HG03469 (cell line): ENCODE data around the gene RAB11B.
"Not testable (repeated sequence)": the region's sequence is repeated elsewhere in the genome, so short reads cannot be mapped to it uniquely, and the experiment has no call there.

Experiments used
- ATAC-seq: cut with Tn5 transposase; IDR thresholded peaks from one replicate; pipeline ENCODE4 v1.9.1; 2021; ENCODE audit warnings: mild to moderate bottlenecking, moderate library complexity, moderate number of reproducible peaks; ENCODE audit not compliant: unreplicated experiment

Gene RAB11B

GRCh38 chr19:8393192-8393870 is 3.2 kb downstream of the RAB11B start:
- no peak for ATAC-seq

GRCh38 chr19:8393871-8394250 is 3.7 kb downstream of the RAB11B start:
- ATAC-seq: no peak

DNA sequence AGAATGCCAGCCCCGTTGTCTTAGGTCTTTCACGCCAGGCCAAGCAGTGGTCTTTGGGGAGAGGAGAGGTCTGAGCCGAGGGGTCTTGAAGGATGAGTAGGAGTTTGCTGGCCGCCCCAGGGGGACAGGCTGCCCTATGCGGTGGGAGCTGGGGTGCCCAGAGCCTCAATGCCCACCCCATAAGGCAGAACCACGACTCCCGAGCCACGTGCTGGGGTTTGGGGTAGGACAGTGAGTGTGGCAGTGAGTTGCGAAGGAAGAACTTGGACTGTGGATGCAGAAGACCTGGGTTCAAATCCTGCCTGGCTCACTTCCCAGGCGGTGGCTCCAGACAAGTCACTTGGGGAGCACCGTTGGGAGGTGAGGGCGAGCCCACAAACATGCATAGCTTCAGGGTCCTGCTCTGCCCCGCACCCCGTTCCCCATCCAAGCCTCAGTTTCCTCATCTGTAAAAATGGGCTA is 5.5 kb downstream of the RAB11B start:
- ATAC-seq: no peak

DNA sequence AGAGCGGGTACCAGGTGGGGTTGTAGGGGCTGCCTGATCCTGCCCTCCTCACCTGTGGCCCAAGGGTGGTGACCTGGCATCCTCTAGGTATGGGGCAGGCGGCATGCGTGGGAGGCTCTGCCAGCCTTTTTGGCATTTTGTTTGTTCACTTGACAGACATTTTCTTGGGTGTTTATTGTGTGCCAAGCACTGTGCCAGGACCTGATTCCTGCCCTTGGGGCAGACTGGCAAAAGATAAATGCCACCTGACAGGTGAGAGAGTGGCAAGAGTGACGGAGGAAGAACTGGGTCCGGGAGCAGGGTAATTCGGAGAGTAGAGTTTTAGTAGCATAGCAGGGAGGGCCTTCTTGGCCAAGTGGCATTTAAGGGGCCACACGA is 6.0 kb downstream of the RAB11B start:
- no peak for ATAC-seq

DNA sequence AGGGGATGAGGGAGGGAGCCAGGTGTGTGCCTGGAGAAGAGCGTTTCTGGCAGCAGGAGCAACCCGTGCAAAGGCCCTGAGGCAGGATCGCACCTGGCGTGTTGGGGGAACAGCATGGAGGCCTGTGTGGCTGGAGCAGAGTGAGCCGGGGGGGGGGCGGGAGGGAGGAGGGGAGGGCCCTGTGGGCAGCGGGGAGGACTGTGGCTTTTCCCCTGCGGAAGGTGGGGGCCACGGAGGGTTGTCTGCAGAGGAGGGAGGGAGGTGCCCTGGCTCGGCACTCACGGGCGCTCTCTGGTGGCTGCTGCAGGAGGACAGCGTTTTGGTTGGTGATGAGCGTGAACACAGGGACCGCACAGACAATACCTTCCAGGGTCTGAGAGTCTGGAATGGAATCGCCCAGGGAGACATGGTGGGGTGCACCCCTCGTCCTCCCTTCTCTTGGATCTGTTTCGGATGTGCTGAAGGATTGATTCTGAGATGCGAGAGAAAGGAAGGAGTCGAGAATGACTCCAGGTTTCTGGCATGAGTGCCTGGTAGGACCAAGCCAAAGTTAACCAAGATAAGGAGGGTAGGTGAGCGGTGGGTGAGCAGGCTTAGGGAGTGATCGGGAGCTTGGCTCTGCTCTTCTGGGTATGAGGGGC is 6.5 kb downstream of the RAB11B start:
- no peak for ATAC-seq

DNA sequence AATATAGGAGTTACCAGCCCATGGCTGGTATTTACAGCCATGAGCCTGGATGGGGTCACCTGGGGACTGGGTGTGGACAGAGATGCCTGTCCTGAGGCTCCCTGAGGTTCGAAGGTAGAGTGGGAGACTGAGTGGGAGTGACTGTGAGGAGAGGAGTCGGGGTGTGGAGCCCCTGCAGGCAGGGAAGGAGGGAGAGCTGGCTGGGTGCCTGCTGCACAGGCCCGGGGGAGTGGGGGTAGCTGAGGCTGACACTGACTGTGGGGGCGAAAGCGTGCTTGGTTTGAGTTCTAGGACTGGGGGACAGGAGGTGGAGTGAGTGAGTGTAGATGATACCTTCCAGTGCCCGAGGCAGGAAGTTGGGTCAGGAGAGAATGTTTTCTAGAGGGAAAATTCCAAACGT is 7.1 kb downstream of the RAB11B start:
- no peak for ATAC-seq

- no peak for ATAC-seq
These were observed 7.7 kb downstream of the RAB11B start for GRCh38 chr19:8397746-8398310.

DNA sequence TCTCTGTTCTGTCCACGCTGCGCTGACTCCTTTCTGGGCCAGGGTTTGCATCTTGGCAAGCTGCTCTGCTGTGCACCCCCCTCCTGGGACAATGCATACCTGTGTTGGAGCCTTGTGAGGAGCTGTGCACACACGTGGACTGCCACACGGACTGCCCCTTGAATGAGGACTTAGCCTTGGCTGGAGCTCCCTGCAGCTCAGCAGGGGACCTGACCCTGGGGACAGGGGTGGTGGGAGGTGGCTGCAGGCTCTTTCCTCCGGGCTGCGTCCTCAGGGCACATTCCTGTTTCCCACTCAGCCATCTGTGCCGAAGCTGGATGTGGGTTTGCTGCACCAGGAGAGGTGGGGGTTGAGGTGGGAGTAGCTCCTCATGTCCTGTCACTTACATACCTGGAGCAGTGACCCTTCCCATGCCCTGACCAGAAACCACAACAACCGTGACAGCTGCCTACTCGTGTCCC is 8.2 kb downstream of the RAB11B start:
- no peak for ATAC-seq

DNA sequence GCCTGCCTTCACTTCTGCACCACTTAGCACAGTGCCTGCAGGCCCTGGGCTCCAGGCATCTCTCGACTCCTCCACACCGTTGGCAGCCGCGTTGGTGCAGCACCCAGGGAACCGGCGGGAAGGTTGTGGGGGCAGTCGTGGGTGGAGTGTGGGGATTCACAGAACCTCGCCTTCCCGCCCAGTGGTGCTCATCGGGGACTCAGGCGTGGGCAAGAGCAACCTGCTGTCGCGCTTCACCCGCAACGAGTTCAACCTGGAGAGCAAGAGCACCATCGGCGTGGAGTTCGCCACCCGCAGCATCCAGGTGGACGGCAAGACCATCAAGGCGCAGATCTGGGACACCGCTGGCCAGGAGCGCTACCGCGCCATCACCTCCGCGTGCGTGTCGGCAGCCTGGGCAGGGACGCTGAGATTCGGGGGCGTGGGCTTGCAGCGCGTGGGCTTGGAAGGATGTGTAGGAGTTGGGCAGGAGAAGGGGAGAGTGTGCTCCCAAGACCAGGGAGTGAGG is 9.6 kb downstream of the RAB11B start:
- ATAC-seq: no peak

GRCh38 chr19:8401981-8402411 is 11.8 kb downstream of the RAB11B start:
- no peak for ATAC-seq

- ATAC-seq: no peak
These were observed 13.1 kb downstream of the RAB11B start for GRCh38 chr19:8403098-8403819.

DNA sequence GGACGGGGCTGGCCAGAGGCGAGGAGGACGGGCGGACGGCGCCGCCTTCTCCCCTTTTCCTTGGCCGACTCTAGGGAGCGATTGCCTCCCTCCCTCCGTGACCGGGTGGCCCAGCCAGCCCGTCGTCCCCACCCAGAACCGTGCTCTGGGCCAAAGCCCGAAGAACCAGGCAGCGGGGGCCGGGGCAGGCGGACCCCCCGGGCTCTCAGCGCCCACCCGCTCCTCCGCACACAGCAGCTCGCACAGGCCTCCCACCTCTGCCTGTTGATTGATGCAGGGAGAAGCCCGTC is 13.6 kb downstream of the RAB11B start:
- ATAC-seq: no peak

DNA sequence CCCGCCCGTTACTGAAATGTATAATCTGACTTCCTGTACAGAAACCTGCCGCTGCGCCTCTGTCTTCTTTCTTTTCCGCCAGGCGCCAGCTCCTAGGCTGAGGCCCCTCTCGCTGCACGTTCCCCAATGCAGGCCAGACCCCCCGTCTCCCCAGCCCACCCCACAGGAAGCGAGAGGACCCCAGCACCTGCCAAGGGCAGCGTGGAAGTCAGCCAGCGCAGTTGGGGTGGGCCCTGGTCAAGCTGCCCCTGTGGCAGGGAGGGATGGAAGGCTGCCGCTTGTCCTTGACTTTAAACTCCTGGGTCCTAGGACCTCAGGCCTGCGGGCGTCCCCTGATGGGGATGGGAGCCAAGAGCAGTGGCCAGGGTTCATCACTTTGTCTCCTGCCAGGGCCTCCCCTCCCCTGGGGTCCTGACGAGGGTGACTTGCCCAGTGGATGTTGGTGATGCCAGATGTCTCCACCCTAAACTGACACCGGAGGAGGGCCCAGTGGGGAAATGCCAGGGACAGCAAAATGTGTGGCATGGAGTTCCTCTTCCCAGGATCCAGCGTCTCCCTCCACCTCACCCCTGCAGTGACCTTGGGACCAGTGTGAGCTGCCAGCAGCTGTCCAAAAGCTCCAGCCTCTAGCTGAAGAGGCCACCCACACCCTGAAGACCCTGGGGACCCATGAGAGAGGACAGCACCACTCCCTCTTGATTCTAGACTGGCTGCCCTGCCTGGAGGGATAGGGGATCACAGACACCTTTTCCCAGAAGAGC is 14.4 kb downstream of the RAB11B start:
- no peak for ATAC-seq

- not testable (repeated sequence) for ATAC-seq
These were observed 20.6 kb downstream of the RAB11B start for GRCh38 chr19:8410718-8411117.

GRCh38 chr19:8412783-8413628 is 22.8 kb downstream of the RAB11B start, which contains the start of gene MARCHF2:
Gene MARCHF2 (plus strand): TSS chr19:8413305. CDS start chr19:8421841, 8,536 bp downstream.
- peak; percentile 94 for ATAC-seq

GRCh38 chr19:8413629-8413995 is 23.5 kb downstream of the RAB11B start:
- ATAC-seq: no peak

DNA sequence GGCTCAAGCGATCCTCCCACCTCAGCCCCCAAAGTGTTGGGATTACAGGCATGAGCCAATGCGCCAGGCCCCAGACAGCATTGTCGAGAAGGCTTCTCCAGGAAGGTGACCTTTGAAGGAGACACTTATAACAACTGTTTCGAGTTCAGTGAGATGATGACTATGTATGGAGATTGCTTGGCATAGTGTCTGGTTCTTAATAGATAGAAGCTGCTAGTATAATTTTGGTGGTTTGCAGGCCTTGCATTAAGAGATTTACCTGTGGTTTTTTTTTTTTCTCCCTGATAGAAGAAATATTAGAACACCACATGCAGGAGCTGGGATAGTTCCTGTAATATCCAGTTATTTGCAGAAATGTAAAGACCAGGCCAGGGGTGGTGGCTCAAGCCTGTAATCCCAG is 26.6 kb downstream of the RAB11B start:
- no peak for ATAC-seq

DNA sequence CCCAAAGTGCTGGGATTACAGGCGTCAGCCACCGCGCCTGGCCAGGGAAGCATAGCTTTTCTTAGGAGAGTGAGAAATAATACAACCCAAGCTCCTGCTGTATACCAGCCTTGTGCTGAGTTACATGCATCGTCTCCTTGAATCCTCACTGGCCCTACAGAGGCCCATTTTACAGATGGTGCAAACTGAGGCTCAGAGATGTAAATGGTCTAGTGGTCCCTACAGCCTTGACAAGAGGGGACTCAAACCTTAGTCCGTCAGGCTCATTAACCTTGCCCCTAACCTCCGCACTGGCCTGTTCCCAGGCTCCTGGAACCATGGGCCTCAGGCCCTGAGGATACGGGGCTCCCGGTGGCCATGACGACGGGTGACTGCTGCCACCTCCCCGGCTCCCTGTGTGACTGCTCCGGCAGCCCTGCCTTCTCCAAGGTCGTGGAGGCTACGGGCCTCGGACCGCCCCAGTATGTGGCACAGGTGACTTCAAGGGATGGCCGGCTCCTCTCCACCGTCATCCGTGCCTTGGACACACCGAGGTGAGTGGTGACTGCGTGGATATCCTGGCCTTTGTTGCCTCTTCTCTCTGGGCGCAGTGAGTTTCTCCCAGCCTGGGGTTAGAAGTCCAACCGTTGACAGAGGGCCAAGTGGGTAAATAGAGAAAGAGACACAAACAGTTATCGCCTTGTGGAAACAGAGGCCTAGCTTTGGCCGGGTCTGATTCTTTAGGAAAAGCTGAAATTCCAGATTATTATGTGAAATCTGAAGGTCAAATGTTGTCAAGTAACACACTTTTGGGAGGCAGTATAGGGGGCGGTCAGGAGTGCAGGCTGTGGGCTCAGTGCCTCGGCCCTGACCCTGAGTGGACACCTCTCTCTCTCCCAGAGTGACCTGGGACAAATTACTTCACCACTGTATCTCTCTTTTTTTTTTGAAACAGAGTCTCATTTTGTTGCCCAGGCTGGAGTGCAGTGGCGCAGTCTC is 31.6 kb downstream of the RAB11B start:
- ATAC-seq: no peak

DNA sequence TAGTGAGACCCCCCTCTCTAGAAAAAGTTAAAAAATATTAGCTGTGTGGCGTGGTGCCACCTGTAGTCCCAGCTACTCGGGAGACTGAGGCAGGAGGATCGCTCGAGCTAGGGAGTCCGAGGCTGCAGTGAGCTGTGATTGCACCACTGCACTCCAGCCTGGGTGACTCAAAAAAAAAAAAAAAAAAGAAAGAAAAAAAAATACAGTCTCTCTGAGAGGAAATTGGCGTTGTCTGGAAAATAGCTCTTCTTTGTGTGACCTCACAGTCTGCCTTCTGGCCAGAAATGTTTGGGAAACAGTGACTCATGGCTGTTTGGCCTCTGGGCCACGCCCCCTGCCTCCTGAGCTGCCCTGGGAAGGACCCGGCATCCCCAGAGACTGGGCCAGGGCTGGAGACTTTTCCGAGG is 33.7 kb downstream of the RAB11B start:
- ATAC-seq: no peak
